Measurements from ENCODE around the gene NRP1.
"Not testable (repeated sequence)": the region's sequence is repeated elsewhere in the genome, so short reads cannot be mapped to it uniquely, and the experiment has no call there.

The NRP1 gene

GRCh38 chr10:33315891-33316290 is 18.6 kb downstream of the NRP1 start:
- no peak for DNase-seq

- no peak for DNase-seq
Observed at GRCh38 chr10:33314811-33315561, 19.5 kb downstream of the NRP1 start.

GRCh38 chr10:33311640-33312039 is 22.8 kb downstream of the NRP1 start:
- DNase-seq, result no peak

GRCh38 chr10:33310853-33311252 is 23.6 kb downstream of the NRP1 start:
- no peak for DNase-seq

GRCh38 chr10:33309406-33309805 is 25.1 kb downstream of the NRP1 start:
- DNase-seq, result no peak

GRCh38 chr10:33307835-33308234 is 26.6 kb downstream of the NRP1 start:
- DNase-seq, result no peak

GRCh38 chr10:33306701-33307519 is 27.6 kb downstream of the NRP1 start:
- no peak for DNase-seq

- DNase-seq, result no peak
Observed at GRCh38 chr10:33306126-33306525, 28.3 kb downstream of the NRP1 start.

GRCh38 chr10:33304423-33305225 is 29.8 kb downstream of the NRP1 start:
- no peak for DNase-seq

- no peak for DNase-seq
Observed at GRCh38 chr10:33303988-33304387, 30.5 kb downstream of the NRP1 start.

- DNase-seq, result no peak
Observed at GRCh38 chr10:33302208-33302829, 32.1 kb downstream of the NRP1 start.

GRCh38 chr10:33301097-33301789 is 33.2 kb downstream of the NRP1 start:
- no peak for DNase-seq

GRCh38 chr10:33300544-33300943 is 33.9 kb downstream of the NRP1 start:
- not testable (repeated sequence) for DNase-seq

- no peak for DNase-seq
Observed at GRCh38 chr10:33298893-33299292, 35.6 kb downstream of the NRP1 start.

GRCh38 chr10:33298110-33298509 is 36.4 kb downstream of the NRP1 start:
- DNase-seq, result no peak

- no peak for DNase-seq
Observed at GRCh38 chr10:33295851-33296250, 38.6 kb downstream of the NRP1 start.

- no peak for DNase-seq
Observed at GRCh38 chr10:33293531-33294170, 40.8 kb downstream of the NRP1 start.

GRCh38 chr10:33293076-33293475 is 41.4 kb downstream of the NRP1 start:
- no peak for DNase-seq

- no peak for DNase-seq
Observed at GRCh38 chr10:33291053-33291592, 43.3 kb downstream of the NRP1 start.

- DNase-seq, result no peak
Observed at GRCh38 chr10:33290321-33291052, 44.0 kb downstream of the NRP1 start.

GRCh38 chr10:33289776-33290175 is 44.7 kb downstream of the NRP1 start:
- no peak for DNase-seq
